GM21619 (cell line): ENCODE results near the gene BCAS1.
"Not testable (repeated sequence)": the region's sequence is repeated elsewhere in the genome, so short reads cannot be mapped to it uniquely, and the experiment has no call there.

Experiments
- ATAC-seq: cut with Tn5 transposase; IDR thresholded peaks from one replicate; pipeline ENCODE4 v1.9.1; 2021; ENCODE audit not compliant: unreplicated experiment

BCAS1 gene

DNA sequence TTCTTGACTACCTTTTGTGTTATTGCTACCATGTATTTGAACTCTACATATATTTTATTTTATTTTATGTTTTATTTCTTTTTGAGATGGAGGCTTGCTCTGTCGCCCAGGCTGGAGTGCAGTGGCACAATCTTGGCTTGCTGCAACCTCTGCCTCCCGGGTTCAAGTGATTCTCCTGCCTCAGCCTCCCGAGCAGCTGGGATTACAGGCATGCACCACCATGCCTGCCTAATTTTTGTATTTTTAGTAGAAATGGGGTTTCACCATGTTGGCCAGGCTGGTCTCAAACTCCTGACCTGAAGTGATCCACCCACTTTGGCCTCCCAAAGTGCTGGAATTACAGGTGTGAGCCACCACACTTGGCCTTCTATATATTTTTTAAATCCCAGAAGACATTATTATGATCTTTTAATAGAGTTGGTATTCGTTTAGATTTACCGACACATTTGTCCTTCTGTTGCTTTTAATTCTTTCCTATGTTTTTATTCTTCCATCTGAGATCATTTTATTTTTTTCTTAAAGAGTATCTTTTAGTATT lies 137.7 kb downstream of the BCAS1 start:
- ATAC-seq, result not testable (repeated sequence)

DNA sequence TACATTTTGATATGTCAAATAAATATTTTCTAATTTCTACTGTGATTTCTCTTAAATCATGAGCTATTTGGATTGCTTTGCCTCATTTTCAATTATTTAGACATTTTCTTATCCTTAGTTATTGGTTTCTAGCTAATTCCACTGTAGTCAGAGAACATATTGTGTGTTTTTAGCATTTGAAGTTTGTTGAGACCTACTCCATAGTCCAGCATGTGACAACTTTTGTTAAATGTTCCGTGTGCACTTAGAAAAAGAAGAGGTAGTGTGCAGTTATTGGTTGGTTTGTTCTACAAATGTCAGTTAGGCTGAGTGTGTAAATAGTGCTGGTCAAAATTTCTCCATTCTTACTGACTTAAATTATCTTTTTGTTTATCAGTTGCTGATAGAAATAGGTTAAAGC lies 138.8 kb downstream of the BCAS1 start:
- no peak for ATAC-seq

DNA sequence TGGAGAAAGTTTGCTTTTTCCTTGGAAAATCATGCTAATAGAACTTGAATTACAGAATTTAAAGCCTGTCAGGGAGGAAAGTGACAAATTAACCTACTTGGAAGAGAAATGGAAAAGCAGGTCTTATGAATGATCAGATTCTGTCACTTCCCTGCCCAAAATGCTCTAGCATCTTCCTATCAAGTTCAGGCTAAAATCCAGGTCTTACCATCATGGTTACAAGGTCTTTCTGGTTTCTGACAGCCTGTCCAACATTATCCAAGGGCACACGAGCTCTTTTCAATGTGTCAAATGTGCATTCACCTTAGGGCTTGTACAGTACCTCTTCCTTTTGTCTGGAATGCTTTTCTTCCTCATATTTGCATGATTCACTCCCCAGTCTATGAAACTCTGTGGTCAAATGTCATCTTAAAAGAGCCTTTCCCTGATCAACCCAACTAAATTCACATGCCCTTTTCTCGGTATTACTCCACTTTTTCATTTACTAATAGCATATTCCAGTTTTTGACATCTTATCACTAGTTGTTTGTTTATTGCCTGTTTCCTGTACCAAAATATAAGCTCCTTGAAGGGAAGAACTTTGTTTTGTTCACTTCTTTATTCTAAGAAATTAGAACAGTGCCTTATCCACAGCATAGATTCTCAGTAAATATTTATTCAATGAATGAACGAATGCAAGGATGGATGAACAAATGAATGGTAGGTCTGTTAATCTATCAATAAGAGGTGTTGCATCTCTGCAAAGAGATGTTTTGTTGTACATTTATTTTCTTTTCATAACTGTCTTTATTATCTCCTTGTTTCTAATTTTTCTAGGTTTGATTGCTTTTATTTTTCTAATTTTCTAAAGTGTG lies 139.5 kb downstream of the BCAS1 start:
- ATAC-seq, result no peak

DNA sequence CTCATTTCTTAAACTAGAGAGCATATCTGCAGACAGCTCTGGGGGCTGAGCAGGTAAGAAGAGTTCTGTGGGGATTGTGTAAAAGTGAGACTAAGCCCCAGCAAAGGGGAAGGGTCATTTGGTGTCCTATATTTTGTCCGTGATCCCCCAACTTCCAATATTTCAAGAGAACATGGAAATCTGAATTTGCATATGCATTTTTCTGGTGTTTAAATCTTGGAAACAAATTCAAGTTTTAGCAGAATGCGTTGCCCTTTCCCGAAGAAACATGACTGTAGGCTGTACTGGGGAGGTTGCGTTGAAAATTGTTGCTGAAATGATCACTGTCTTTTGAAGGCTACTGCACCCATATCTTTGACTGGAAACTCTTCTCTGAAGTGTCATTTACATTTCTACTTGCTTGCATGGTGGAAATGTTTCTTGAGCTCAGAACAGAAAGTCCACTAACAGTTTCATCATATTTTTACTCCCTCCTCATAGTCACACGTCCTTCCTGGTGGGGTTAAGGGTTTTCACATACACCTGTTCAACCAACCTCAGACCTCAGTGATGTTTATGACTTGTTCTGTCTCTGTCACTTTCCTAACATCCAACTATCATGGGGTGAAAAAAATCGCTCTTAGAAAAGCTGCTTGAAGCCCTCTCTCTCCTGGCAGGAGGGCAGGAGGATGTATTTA lies 140.3 kb downstream of the BCAS1 start:
- ATAC-seq, result peak; percentile 62

DNA sequence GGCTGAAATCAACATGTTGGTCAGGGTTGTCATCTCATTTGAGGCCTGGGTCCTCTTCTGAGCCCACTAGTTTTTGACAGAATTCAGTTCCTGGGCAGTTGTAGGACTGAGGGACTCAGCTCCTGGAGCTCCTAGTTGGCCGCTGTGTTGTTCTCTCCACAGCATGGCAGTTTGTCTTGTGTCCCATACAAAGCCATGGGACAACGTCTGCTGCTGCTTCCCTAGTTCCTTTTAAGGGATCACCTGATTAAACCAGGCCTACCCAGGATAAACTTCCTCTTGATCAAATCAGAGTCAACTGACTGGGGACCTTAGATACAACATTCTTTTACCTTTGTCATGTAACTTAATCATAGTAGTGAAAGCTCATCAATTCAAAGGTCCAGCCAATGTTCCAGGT lies 141.0 kb downstream of the BCAS1 start:
- ATAC-seq, result no peak

DNA sequence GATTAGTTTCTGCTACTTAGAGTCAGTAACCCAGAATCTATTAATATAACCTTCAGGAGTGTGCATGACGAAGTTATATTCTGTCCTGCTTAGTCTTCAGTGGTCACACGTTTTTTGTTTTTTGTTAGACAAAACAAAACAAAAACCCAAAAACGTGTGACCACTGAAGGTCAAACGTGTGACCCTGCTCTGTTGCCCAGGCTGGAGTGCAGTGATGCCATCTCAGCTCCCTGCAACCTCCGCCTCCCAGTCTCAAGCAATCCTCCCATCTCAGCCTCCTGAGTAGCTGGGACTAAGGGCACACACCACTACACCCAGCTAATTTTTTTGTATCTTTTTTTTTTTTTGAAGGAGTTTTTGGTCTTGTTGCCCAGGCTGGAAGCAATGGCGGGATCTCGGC lies 142.4 kb downstream of the BCAS1 start:
- ATAC-seq, result no peak

DNA sequence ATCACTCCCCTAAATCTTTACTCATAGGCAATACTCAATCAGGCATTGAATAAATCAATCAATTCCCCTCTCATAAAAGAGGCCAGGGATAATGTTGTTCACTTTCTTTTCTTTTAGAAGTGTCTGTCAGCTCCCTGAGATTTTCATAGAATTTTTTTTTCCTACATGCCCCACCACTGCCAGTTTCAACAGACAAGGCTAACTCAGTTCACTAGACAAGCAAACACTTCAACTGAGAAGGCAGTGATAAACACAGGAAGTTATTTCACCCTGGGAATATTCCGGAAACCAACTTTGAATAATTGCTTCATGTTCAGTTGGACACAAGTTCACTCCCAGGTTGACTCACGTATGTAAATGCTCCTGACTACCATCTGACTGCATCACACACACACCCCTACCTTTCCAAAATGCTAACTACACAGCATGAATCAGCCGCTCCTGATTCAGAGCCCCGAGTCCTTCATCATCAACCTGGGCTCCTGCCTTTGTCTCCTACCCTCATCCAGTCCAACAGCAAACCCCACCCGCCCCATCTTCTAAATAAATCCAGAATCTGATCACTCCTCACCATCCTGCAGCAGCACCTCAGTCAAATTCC lies 143.9 kb downstream of the BCAS1 start:
- ATAC-seq, result peak; percentile 73

DNA sequence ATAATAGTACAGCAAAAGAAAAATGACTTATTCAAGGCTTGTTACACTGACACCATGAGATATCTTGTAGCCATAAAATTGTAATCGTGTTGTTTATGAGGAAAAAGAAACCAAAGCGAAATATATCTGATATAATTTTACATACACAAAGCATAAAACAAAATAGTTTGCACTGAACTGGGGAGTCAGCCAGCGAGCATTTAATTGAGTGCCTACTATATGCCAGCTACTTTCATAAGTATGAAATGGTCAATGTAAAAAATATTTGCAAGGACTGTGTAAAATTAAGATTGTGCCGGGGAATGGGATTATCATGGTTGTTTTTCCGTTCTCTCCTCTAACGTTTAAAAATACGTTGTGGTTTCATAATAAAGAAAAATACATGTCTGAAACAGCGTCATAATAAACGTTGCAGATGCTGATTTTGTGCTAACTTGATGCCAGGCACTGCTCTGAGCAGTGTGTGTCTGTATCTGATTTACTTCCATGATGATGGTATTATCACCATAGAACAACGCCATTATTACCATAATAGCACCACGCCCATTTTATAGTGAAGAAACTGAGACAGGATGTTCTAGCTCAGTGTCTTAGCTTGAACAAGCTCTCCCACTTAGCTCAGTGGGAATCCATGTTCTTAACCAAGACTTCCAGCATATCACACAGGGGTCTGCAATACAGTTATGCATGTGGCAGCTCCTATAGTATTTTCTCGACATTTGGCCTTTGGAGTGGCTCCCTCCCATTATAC lies 144.6 kb downstream of the BCAS1 start:
- ATAC-seq, result no peak

DNA sequence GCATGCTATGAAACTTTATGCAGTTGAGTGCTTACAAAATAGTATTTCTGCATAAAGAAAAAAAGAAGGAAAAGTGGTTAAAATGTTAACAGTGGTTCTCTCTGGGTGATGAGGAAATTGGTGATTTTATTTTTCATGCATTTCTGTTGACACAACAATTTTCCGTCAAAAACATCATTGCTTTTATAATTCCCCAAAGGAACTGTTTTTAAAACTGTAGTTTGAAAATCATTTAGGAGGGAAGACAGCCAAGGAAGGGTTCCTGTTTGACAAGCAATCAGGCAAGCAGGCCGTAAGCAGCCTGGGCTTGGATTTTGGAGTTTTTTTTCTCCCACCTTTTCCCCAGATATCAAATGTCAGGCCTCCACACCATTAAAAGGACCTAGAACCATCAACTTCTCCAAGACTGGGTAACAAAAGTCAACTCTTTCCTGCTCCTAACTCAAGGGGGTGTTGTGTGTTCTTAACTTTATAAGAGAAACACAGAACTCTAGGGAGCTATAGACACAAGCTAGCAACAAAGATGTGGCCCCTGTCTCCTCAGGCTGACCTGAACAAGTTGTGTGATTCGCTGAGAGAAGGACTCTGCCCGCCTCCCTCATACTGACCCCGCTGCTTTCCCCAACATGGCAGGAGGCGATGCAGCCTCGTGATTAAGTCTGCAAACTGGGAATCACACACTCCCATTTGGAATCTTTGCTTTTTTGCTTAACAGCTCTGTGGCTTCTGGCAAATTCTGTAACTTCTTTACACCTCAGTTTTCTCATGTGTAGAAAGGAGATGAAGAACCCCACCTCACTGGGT lies 146.6 kb downstream of the BCAS1 start:
- no peak for ATAC-seq

DNA sequence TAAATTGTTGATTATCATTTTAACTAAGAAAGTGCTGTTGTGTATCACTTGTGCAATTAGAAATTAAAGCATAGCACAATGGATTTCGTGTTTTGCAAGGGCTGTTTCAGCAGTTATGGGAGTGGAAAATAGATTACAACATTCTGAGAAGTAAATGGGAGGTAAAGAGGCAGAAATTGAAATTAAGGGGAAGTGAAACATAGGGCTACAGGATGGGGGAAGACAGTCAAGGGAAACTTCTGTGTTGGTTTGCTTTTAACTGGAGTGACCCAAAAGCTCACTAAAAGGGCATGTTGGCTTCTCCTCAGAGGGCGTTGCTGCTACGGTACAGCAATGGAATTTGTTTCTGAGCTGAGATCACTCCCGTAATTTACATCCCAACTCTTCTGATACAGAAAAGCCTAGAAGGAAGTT lies 147.5 kb downstream of the BCAS1 start:
- ATAC-seq, result peak; percentile 49

DNA sequence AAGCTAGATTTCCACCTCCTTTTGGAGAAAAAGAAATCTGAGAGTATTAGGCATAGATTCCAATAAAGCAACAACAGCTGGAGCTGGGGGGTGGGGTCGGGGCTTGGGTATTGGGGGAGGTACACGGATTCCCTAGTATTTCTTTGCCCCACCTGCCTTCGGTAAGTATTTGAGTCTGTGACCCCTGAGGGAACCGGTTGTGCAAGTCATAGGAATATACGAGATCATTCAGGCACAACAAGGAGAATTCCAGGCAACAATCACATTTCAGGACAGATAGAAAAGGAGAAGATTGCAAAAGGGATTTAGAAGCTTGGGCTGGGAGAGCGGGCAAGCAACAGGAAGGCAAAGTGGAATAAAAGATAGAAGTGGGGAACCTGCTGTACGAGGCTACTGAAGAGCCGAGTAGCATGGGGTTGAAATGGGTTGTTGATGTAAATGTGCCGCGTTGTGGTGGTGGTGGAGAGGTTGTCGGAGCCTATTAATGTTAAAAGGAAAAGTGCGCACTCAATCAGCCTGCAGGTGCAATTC lies 148.9 kb downstream of the BCAS1 start:
- ATAC-seq, result no peak

DNA sequence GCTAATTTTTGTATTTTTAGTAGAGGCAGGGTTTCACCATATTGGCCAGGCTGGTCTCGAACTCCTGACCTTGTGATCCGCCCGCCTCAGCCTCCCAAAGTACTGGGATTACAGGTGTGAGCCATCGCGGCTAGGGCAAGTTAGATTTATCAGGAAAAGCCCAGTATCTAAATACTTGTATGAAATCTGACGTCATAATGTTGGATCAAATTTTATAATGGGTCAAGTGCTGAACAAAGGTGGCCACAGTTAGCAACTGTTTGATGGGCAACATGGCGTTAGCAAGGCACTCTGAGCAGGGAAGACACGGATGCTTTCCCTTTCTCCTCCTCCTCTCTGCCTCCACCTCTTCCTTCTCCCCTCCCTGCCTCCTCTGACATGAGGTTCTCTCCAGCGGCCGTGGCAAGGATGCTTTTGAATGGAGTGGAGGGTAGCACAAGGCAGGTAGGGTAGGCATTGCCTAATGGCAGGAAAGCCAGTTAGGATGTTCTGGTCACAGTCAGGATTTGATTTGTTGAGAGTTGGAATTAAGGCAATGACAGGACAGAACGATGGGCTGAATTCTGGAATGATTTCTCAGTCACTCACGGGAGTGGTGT lies 149.6 kb downstream of the BCAS1 start:
- ATAC-seq, result no peak

DNA sequence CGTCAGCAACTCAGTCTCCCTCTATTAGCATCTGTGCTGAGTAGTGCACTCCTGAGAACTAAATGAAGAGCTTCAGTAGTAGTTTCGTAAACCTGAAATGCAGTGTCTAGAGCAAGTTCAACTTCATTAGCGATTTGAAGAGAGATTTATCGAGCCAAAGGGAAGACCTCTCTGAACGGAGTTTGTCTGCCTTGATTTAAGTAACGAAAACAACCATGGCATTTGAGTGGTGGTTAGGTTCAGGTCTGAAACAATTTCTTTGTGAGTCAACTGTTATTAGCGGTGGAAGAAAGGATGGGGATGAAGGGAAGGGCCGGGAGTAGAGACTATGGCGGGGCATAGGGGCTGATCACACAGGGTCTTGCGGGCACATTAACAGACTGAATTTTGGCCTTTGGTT lies 150.5 kb downstream of the BCAS1 start:
- no peak for ATAC-seq

DNA sequence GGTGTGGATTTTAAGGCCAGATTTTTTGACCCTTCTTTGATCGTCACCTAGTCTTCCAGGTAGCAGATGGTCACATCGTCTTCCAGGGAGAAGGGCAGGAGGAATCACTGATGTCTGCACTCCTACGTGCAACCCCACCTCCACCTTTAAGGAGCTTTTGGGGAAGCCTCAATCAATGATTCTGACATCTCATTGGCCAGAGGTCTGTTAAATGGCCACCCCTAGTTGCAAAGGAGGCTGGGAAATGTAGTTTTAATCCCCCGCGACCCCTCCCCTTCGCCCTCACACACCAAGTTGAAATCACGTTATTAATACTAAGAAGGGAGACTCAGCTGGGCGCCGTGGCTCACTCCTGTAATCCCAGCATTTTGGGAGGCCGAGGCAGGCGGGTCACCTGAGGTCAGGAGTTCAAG lies 151.4 kb downstream of the BCAS1 start:
- ATAC-seq, result no peak

DNA sequence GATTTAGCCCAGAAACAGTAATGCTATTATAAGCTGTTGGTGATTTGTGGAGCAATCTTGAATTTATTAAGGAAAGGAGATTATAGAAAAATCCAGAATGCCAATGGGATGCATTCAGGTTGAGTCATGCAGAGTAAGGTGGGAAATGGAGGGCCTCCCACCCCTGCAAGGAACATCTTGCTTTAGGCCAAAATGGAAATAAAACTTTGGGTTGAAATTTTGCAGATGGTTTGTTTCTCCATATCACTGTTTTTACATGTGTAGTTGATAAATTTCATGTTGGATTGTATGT lies 152.4 kb downstream of the BCAS1 start:
- no peak for ATAC-seq

DNA sequence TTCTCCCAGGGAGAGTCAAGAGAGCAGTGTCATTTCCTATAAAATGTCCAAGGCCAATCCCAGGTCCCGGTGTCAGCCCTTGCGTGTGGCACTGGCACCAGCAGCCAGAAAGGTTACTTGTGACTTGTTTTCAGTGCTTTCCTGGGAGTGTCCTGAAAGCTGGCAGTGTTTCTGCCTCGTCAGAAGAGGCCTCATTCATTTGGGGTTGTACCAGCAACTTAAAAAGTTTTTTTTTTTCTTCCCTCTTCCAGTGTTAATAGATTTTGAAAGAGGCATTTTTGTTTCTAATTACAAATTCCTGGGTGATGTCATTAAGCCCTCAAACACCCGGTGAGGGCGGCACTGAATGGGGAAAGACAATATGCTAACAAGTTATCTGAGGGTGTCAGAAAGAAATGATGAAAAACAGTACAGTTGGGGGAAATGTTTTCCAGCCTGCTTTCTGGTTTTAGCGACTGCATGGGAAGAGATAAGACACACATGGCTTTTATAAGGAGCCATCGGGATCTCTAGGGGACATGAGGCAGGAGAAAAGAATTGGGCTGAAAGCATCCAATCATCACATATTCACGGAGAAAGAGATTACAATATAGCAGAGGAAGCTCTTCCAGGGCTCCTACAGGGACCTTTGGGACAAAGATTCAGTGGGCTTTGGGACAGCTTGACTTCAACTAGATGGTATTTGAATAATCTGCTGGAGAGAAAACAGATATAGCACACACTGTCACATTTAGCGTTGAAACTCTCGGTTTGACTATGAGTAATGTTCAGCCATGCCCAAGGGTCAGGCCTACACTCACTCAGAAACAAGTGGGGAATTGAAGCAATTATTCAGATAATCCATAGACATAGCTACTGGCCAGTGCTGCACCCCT lies 153.0 kb downstream of the BCAS1 start:
- peak; percentile 77 for ATAC-seq

DNA sequence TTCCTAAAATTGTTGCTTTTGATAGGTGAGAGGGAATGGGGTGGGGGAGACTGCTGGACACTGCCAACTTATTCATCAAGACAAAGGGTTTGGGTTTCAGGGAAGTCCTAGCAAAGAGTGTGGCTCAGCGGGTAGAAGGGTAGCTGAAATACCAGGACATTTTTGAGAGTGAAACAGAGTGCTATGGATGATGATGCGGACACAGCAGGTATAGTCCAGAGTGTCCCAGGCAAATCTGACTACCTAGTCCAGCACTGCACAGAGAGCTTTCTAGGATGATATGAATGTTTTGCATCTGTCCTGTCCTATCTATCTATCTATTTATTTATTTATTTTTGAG lies 154.3 kb downstream of the BCAS1 start:
- ATAC-seq, result no peak

DNA sequence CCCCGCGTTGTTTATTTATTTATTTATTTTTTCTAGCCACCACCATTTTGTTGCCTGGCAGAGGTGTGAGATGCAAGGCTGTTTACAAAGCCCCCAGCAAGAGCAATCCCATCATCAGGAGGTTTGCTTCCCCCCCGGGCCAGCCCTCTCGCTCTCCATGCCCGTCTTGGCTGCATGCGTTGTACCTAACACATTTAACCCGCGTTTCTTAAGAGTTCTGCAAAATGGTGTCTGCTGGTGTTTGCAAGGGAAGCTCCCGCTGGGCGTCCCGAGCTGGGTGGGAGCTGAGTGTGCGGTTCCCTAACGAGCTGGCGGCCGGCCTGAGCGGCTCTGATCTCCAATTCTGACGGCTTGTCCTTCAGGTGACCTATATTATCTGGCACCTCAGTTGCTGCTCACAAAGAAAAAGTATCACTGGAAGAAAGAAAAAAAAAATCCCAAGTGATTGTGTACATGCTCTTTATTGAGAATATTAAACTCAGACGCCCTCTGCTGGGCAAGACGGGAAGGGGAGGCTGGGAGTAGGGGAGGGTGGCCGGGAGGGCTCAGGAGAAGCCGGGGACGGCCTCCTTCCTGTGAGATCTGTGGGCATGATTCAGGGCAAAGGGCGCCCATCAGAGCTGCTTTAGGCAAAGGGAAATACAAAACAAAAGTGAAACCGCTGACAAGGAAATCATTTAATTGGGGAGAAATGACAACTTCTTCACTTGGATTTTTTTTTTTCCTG lies 154.8 kb downstream of the BCAS1 start:
- peak; percentile 61 for ATAC-seq
